Transverse colon (tissue), 4 donors: ENCODE data around the gene UBA5. TPM values are rescaled to one million over a fixed set of nuclear protein-coding genes. Genes with fewer than 3 reads are reported as not detected.

Experiments
- DNase-seq: peaks from one replicate; pipeline ENCODE4 v3.0.0-alpha.2; 2019
- H3K27ac ChIP-seq, 4 donors: fragments of 200-600 bp; sonication (generic); 2 replicates each; pipeline ENCODE4 v1.5.1; 2016 to 2018; ENCODE audit warnings: inconsistent platforms in 4 of 4
- H3K27me3 ChIP-seq: fragments of 200-600 bp; sonication (generic); 2 replicates; pipeline ENCODE4 v1.5.1; 2017; ENCODE audit warnings: inconsistent platforms
- H3K36me3 ChIP-seq, 4 donors: fragments of 200-600 bp; sonication (generic); 2 replicates each; pipeline ENCODE4 v1.5.1; 2017 to 2019; ENCODE audit warnings: inconsistent platforms in 4 of 4
- H3K4me1 ChIP-seq, 4 donors: fragments of 200-600 bp; sonication (generic); 2 replicates each; pipeline ENCODE4 v1.5.1; 2017 to 2020; ENCODE audit warnings: inconsistent platforms in 4 of 4
- H3K4me3 ChIP-seq, 4 donors: fragments of 200-600 bp; sonication (generic); 1 replicate in 1 of 4; 2 replicates in 3 of 4; pipeline versions ENCODE4 v1.5.1 to v1.6.1; 2017 to 2019; ENCODE audit warnings: inconsistent platforms in 4 of 4
- H3K9me3 ChIP-seq, 2 donors: fragments of 200-600 bp; sonication (generic); 2 replicates each; pipeline ENCODE4 v1.5.1; 2017 to 2019; ENCODE audit warnings: inconsistent platforms in 2 of 2
- EP300 ChIP-seq: sonication (generic); formaldehyde crosslinking; IDR thresholded peaks from one replicate; pipeline ENCODE4 v1.6.1; 2017; ENCODE audit warnings: antibody characterized with exemption, low read depth
- POLR2A ChIP-seq: fragments of 450-650 bp; IDR thresholded peaks from one replicate; pipeline ENCODE4 v1.6.1; 2016; ENCODE audit warnings: antibody characterized with exemption, mild to moderate bottlenecking, moderate library complexity
- POLR2AphosphoS5 ChIP-seq, 3 donors: sonication (generic); formaldehyde crosslinking; IDR thresholded peaks; one replicate each; pipeline ENCODE4 v1.6.1; 2016; ENCODE audit warnings: antibody characterized with exemption in 3 of 3
- WGBS, 2 donors: methylation state at CpG; one replicate each; pipeline ENCODE4 v1.1.5; 2018; ENCODE audit warnings: low coverage in 1 of 2; 5-methylcytosine and 5-hydroxymethylcytosine counted together
- in situ Hi-C, 4 donors: fragments of 200-750 bp; cut with MboI; loops; one replicate each; pipeline versions ENCODE4 v1.15.0 to v1.15.1; 2017; ENCODE audit warnings: low sequenced_read_pairs in 3 of 4, low pct_ligation_motif_present in 1 of 4, low pct_unique_long_range_greater_than_20kb in 1 of 4
- intact Hi-C: fragments of 100-400 bp; cut with DNase I; formaldehyde crosslinking; loops from one replicate; pipeline ENCODE4 v1.15.1; 2023; ENCODE audit warnings: low total_unique reads
- total RNA-seq, 4 donors: library from RNA; depleted of rRNA; stranded (reverse); fragments of >200 nt; gene quantifications; one replicate each; pipeline ENCODE4 v1.1.0, GENCODE V29; 2016
- TF ChIP-seq, protein P1 (sequence below), 5 experiments: fragments of 200-600 bp in 3 of 5; fragments of 450-650 bp in 2 of 5; sonication (generic) in 3 of 5; IDR thresholded peaks; 1 replicate in 2 of 5; 2 replicates in 3 of 5; pipeline ENCODE4 v1.5.1; 2016 to 2017; ENCODE audit warnings: antibody characterized with exemption in 5 of 5, inconsistent platforms in 3 of 5, mild to moderate bottlenecking in 2 of 5, moderate library complexity in 1 of 5

UBA5 gene
- total RNA-seq, 4 donors from 2014 or later = 25.7 to 45.3 (median 33.4) TPM

DNA sequence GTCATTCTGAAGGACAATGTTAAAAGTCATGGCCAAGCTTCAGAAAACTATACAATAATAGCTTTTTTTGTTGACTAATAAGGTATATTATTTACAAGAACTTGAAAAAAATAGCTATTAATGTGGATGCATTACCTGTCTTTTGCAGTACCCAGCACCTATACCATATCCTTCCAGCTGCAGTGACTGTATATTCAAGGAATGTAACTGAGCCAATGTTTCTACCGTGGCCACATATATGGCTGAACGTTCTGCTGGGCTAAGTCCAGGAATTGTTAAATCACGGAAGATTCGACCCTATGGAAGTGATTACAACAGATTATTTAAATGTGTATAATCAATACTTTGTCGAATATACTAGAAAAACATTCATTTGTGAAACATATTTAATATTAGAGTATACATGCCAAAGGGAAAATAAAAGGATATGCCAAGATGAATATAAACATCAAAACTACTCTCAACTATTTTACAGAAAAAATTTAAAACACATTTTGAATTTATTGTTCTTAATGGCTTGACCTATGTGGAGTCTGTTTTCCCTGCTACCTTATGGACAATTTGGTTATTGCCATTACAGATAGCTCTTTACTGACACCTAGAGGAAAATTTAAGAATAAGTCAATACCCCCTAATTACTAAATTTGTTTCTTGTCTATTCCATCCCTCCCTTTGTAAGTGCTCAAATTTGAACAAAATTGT lies 18.1 kb upstream of the UBA5 start:
- Histone ChIP-seq H3K4me1 (no peaks in the 10 kb centered on the region), H3K27ac (no peak overlapping the region), H3K27me3 (no peaks in the 10 kb centered on the region), H3K36me3 (peaks cover 0 to 9% (median 4%) of the 10 kb centered on the region in 4 donors), H3K4me3 (no peak overlapping the region), H3K9me3 (no peaks in the 10 kb centered on the region)
- in situ Hi-C loops (loop anchor here (5.0 to 25.0 kb wide), 4 partner anchors 97 to 280 kb away; no protein-coding TSS in a partner anchor), intact Hi-C loops (loop anchor here (5.0 kb wide), 1 partner anchor 105 kb away; no protein-coding TSS in a partner anchor)
- TF ChIP-seq, protein P1, sequence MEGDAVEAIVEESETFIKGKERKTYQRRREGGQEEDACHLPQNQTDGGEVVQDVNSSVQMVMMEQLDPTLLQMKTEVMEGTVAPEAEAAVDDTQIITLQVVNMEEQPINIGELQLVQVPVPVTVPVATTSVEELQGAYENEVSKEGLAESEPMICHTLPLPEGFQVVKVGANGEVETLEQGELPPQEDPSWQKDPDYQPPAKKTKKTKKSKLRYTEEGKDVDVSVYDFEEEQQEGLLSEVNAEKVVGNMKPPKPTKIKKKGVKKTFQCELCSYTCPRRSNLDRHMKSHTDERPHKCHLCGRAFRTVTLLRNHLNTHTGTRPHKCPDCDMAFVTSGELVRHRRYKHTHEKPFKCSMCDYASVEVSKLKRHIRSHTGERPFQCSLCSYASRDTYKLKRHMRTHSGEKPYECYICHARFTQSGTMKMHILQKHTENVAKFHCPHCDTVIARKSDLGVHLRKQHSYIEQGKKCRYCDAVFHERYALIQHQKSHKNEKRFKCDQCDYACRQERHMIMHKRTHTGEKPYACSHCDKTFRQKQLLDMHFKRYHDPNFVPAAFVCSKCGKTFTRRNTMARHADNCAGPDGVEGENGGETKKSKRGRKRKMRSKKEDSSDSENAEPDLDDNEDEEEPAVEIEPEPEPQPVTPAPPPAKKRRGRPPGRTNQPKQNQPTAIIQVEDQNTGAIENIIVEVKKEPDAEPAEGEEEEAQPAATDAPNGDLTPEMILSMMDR (IDR thresholded peaks at IDR 0.05) = peak; percentile 74 to 89 (median 77)
- TF ChIP-seq POLR2AphosphoS5 (IDR thresholded peaks at IDR 0.05) = no peak
- no peak for TF ChIP-seq POLR2A
- TF ChIP-seq EP300 = no peak
- WGBS, 2 donors = 67% methylated on average over 5 of the region's 5 CpGs
- no peak for DNase-seq

DNA sequence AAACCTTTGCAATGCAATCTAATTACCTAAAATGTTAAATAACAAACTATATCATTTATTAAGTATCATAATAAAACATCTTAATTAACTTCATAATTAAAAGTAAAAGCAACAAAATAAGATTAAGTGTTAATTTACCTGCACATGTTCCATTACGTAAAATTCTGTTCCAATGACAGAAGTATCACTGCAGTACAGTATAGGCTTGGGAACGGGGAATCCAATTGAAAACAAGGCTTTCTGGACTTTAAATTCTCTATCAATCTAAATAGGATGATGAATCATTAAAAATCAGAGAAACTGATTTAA lies 17.6 kb upstream of the UBA5 start:
- Histone ChIP-seq H3K36me3 (peaks cover 0 to 7% (median 3%) of the 10 kb centered on the region in 4 donors), H3K27me3 (no peaks in the 10 kb centered on the region), H3K27ac (no peak overlapping the region), H3K4me1 (no peaks in the 10 kb centered on the region), H3K9me3 (no peaks in the 10 kb centered on the region), H3K4me3 (no peak overlapping the region)
- no peak for DNase-seq
- intact Hi-C loops (loop anchor here (5.0 kb wide), 1 partner anchor 105 kb away; no protein-coding TSS in a partner anchor), in situ Hi-C loops (loop anchor here (5.0 to 25.0 kb wide), 4 partner anchors 98 to 280 kb away; no protein-coding TSS in a partner anchor)
- TF ChIP-seq EP300 = no peak
- TF ChIP-seq, protein P1 (IDR thresholded peaks at IDR 0.05) = no peak
- TF ChIP-seq POLR2AphosphoS5 (IDR thresholded peaks at IDR 0.05) = no peak
- 63 to 74% methylated on average over 2 of the region's 2 CpGs for WGBS, 2 donors

GRCh38 chr3:132643366-132643765 lies 16.8 kb upstream of the UBA5 start:
- Histone ChIP-seq H3K36me3 (peaks cover 0 to 7% (median 0%) of the 10 kb centered on the region in 4 donors), H3K4me1 (no peaks in the 10 kb centered on the region), H3K9me3 (no peaks in the 10 kb centered on the region), H3K4me3 (no peak overlapping the region), H3K27ac (no peak overlapping the region), H3K27me3 (no peaks in the 10 kb centered on the region)
- in situ Hi-C loops = loop anchor here (5.0 to 25.0 kb wide), 4 partner anchors 99 to 281 kb away; no protein-coding TSS in a partner anchor
- no peak for TF ChIP-seq POLR2AphosphoS5 (IDR thresholded peaks at IDR 0.05)
- TF ChIP-seq, protein P1 (IDR thresholded peaks at IDR 0.05) = no peak
- TF ChIP-seq POLR2A = no peak
- no peak for TF ChIP-seq EP300
- WGBS, 2 donors = 63 to 83% methylated on average over 1 to 2 of the region's 2 CpGs
- DNase-seq = no peak
- intact Hi-C loops = loop anchor here (5.0 kb wide), 1 partner anchor 106 kb away; no protein-coding TSS in a partner anchor

DNA sequence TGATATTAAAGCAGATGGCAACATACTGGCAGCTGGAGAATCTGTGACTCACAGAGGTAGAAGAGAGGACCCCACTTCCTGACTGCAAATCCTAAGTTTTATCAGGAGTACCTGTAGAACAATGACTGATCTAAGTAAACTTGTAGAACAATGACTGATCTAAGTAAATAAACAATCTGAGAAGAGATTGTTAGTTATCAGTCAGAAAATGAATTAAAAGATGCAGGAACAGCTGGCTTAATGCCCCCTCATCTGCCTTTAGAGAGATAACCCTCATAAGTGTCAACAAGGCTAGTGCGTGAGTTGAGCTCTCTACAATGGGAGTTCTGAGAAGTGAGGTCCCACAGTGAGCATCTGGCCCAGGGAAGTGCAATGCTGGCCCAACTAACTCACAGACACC lies 15.1 kb upstream of the UBA5 start:
- H3K9me3 ChIP-seq = no peaks in the 10 kb centered on the region
- DNase-seq = no peak
- WGBS, 2 donors = 100% methylated on average over 1 of the region's 1 CpG; no CpG with 5 or more reads in 1 of the 2 donors
- H3K4me1 ChIP-seq = no peaks in the 10 kb centered on the region
- intact Hi-C loops (no loop called here), in situ Hi-C loops (loop anchor here (10.0 to 25.0 kb wide), 3 partner anchors 100 to 283 kb away; no protein-coding TSS in a partner anchor)
- H3K27ac ChIP-seq = no peak overlapping the region
- no peak overlapping the region for H3K4me3 ChIP-seq
- no peaks in the 10 kb centered on the region for H3K27me3 ChIP-seq
- TF ChIP-seq POLR2AphosphoS5 (IDR thresholded peaks at IDR 0.05) (no peak), POLR2A (no peak), EP300 (no peak)
- TF ChIP-seq, protein P1 (IDR thresholded peaks at IDR 0.05) = no peak
- no peaks in the 10 kb centered on the region for H3K36me3 ChIP-seq
